DND-41 (cell line): ENCODE results near the gene SCNN1A.

Experiments used
- EZH2 ChIP-seq: IDR thresholded peaks from 3 replicates; pipeline ENCODE4 v1.6.1; 2012; ENCODE audit warnings: borderline replicate concordance, low read depth, mild to moderate bottlenecking, moderate library complexity, low read length, inconsistent platforms; ENCODE audit not compliant: severe bottlenecking
- TF ChIP-seq, protein P1 (sequence below): IDR thresholded peaks from 2 replicates; pipeline ENCODE4 v1.5.1; 2012; ENCODE audit warnings: borderline replicate concordance, low read length, moderate library complexity, mild to moderate bottlenecking; ENCODE audit not compliant: poor library complexity, severe bottlenecking; ENCODE audit errors: extremely low read depth

DNA sequence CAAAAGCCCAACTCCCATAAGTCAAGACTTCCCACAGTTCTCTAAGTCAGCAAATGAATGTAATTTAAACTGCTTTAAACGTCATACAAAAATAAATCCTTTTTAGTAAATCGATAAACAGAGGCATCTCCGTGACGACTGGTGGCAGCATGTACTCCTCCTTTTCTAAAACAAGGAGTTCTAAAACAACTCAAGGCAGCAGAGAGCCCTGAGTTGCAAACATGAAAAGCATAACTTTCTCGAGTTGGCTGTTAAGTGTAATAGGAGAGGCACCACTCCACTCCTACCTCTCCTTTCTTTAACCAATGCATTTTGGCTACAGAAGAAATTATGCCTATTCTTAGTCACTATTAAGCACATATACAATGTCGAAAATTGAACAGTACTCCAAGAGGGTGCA, 30.6 kb upstream of the SCNN1A start:
- TF ChIP-seq, protein P1, sequence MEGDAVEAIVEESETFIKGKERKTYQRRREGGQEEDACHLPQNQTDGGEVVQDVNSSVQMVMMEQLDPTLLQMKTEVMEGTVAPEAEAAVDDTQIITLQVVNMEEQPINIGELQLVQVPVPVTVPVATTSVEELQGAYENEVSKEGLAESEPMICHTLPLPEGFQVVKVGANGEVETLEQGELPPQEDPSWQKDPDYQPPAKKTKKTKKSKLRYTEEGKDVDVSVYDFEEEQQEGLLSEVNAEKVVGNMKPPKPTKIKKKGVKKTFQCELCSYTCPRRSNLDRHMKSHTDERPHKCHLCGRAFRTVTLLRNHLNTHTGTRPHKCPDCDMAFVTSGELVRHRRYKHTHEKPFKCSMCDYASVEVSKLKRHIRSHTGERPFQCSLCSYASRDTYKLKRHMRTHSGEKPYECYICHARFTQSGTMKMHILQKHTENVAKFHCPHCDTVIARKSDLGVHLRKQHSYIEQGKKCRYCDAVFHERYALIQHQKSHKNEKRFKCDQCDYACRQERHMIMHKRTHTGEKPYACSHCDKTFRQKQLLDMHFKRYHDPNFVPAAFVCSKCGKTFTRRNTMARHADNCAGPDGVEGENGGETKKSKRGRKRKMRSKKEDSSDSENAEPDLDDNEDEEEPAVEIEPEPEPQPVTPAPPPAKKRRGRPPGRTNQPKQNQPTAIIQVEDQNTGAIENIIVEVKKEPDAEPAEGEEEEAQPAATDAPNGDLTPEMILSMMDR = no peak
- no peak for TF ChIP-seq EZH2
